Vagina (tissue), 2 donors: ENCODE measurements around the gene KCNN3. TPM values are rescaled to one million over a fixed set of nuclear protein-coding genes. Genes with fewer than 3 reads are reported as not detected.

ENCODE experiments used
- DNase-seq, 2 donors: peaks; one replicate each; pipeline ENCODE4 v3.0.0-alpha.2; 2017; ENCODE audit errors: extremely low spot score in 2 of 2
- H3K27ac ChIP-seq: fragments of 200-600 bp; sonication (generic); one replicate; pipeline ENCODE4 v1.5.1; 2019
- H3K27me3 ChIP-seq: fragments of 200-600 bp; sonication (generic); one replicate; pipeline ENCODE4 v1.5.1; 2019
- H3K36me3 ChIP-seq, 2 donors: fragments of 200-600 bp; sonication (generic); one replicate each; pipeline ENCODE4 v1.5.1; 2017 to 2019
- H3K4me1 ChIP-seq: fragments of 200-600 bp; sonication (generic); one replicate; pipeline ENCODE4 v1.5.1; 2019
- H3K4me3 ChIP-seq, 2 donors: fragments of 200-600 bp; sonication (generic); 1 replicate in 1 of 2; 2 replicates in 1 of 2; pipeline ENCODE4 v1.5.1; 2016 to 2019
- H3K9me3 ChIP-seq: fragments of 200-600 bp; sonication (generic); one replicate; pipeline ENCODE4 v1.5.1; 2019
- CTCF ChIP-seq, 3 experiments: fragments of 450-650 bp in 2 of 3; fragments of 200-600 bp in 1 of 3; sonication (generic) in 1 of 3; IDR thresholded peaks; one replicate each; pipeline ENCODE4 v1.5.1; 2017 to 2019; ENCODE audit warnings: antibody characterized with exemption in 3 of 3, mild to moderate bottlenecking in 2 of 3, moderate library complexity in 2 of 3
- POLR2A ChIP-seq, 2 donors: fragments of 450-650 bp; IDR thresholded peaks; one replicate each; pipeline ENCODE4 v1.6.1; 2017; ENCODE audit warnings: antibody characterized with exemption in 2 of 2, mild to moderate bottlenecking in 2 of 2, moderate library complexity in 2 of 2
- POLR2AphosphoS5 ChIP-seq, 2 donors: sonication (generic); formaldehyde crosslinking; IDR thresholded peaks; one replicate each; pipeline ENCODE4 v1.9.0; 2017; ENCODE audit warnings: antibody characterized with exemption in 2 of 2, mild to moderate bottlenecking in 2 of 2, low read depth in 1 of 2; ENCODE audit not compliant: insufficient read depth in 1 of 2
- intact Hi-C: fragments of 100-400 bp; cut with DNase I; formaldehyde crosslinking; loops from one replicate; pipeline ENCODE4 v1.15.1; 2023
- total RNA-seq: library from RNA; depleted of rRNA; stranded (reverse); fragments of >200 nt; gene quantifications from one replicate; pipeline ENCODE4 v1.2.3, GENCODE V29; 2016

The KCNN3 gene
- total RNA-seq, 1 donor from 2014 or later: 7.4 TPM

- no peaks in the 10 kb centered on the region for H3K4me1 ChIP-seq
- no peak for TF ChIP-seq POLR2AphosphoS5 (IDR thresholded peaks at IDR 0.05; ENCODE audit: insufficient read depth in 1 of 2, low read depth in 1 of 2)
- TF ChIP-seq CTCF (IDR thresholded peaks at IDR 0.05): no peak
- TF ChIP-seq POLR2A (IDR thresholded peaks at IDR 0.05): no peak
- intact Hi-C loops: no loop called here
- H3K36me3 ChIP-seq: no peaks in the 10 kb centered on the region
- no peaks in the 10 kb centered on the region for H3K9me3 ChIP-seq
- no peaks in the 10 kb centered on the region for H3K27me3 ChIP-seq
- H3K27ac ChIP-seq: no peak overlapping the region
- DNase-seq: no peak
- H3K4me3 ChIP-seq: no peak overlapping the region
Observed at GRCh38 chr1:154712166-154712810, 157.8 kb downstream of the KCNN3 start.

GRCh38 chr1:154711416-154711815 is 158.7 kb downstream of the KCNN3 start:
- intact Hi-C loops: loop anchor here (2.0 kb wide), 1 partner anchor 17 kb away; no protein-coding TSS in a partner anchor
- H3K27ac ChIP-seq: no peak overlapping the region
- H3K9me3 ChIP-seq: no peaks in the 10 kb centered on the region
- H3K4me3 ChIP-seq: no peak overlapping the region
- no peaks in the 10 kb centered on the region for H3K27me3 ChIP-seq
- no peak for TF ChIP-seq POLR2A (IDR thresholded peaks at IDR 0.05)
- no peak for TF ChIP-seq CTCF (IDR thresholded peaks at IDR 0.05)
- no peak for TF ChIP-seq POLR2AphosphoS5 (IDR thresholded peaks at IDR 0.05; ENCODE audit: insufficient read depth in 1 of 2, low read depth in 1 of 2)
- no peak for DNase-seq
- no peaks in the 10 kb centered on the region for H3K4me1 ChIP-seq
- no peaks in the 10 kb centered on the region for H3K36me3 ChIP-seq

- intact Hi-C loops: loop anchor here (2.0 kb wide), 1 partner anchor 15 kb away; no protein-coding TSS in a partner anchor
- DNase-seq: no peak
- H3K27ac ChIP-seq: no peak overlapping the region
- H3K36me3 ChIP-seq: no peaks in the 10 kb centered on the region
- H3K9me3 ChIP-seq: no peaks in the 10 kb centered on the region
- H3K27me3 ChIP-seq: no peaks in the 10 kb centered on the region
- no peak overlapping the region for H3K4me3 ChIP-seq
- no peak for TF ChIP-seq POLR2A (IDR thresholded peaks at IDR 0.05)
- TF ChIP-seq POLR2AphosphoS5 (IDR thresholded peaks at IDR 0.05; ENCODE audit: insufficient read depth in 1 of 2, low read depth in 1 of 2): no peak
- TF ChIP-seq CTCF (IDR thresholded peaks at IDR 0.05): no peak
- H3K4me1 ChIP-seq: no peaks in the 10 kb centered on the region
Observed at GRCh38 chr1:154710106-154710505, 160.0 kb downstream of the KCNN3 start.

GRCh38 chr1:154707901-154708463 is 162.1 kb downstream of the KCNN3 start:
- Histone ChIP-seq H3K9me3 (no peaks in the 10 kb centered on the region), H3K4me1 (no peaks in the 10 kb centered on the region), H3K36me3 (no peaks in the 10 kb centered on the region), H3K27me3 (no peaks in the 10 kb centered on the region), H3K27ac (no peak overlapping the region), H3K4me3 (no peak overlapping the region)
- DNase-seq: no peak
- TF ChIP-seq POLR2AphosphoS5 (IDR thresholded peaks at IDR 0.05; ENCODE audit: insufficient read depth in 1 of 2, low read depth in 1 of 2) (no peak), POLR2A (IDR thresholded peaks at IDR 0.05) (no peak), CTCF (IDR thresholded peaks at IDR 0.05) (no peak)
- intact Hi-C loops: no loop called here

GRCh38 chr1:154706851-154707250 is 163.2 kb downstream of the KCNN3 start:
- no peak for TF ChIP-seq POLR2AphosphoS5 (IDR thresholded peaks at IDR 0.05; ENCODE audit: insufficient read depth in 1 of 2, low read depth in 1 of 2)
- no peak for TF ChIP-seq POLR2A (IDR thresholded peaks at IDR 0.05)
- TF ChIP-seq CTCF (IDR thresholded peaks at IDR 0.05): no peak
- intact Hi-C loops: no loop called here
- no peaks in the 10 kb centered on the region for H3K9me3 ChIP-seq

More at GRCh38 chr1:154706851-154707250, 163.2 kb downstream of the KCNN3 start:
- Histone ChIP-seq H3K36me3 (no peaks in the 10 kb centered on the region), H3K27me3 (no peaks in the 10 kb centered on the region), H3K27ac (no peak overlapping the region), H3K4me1 (no peaks in the 10 kb centered on the region), H3K4me3 (no peak overlapping the region)
- no peak for DNase-seq
